Measurements from ENCODE around the gene CD164L2. TPM values are rescaled to one million over a fixed set of nuclear protein-coding genes. Genes with fewer than 3 reads are reported as not detected.

CD164L2 gene
- total RNA-seq, 1 donor from 2014 or later, result not detected

GRCh38 chr1:27345272-27345671 lies 37.9 kb downstream of the CD164L2 start:
- H3K4me1 Mint-ChIP-seq (ENCODE audit: unreplicated experiment), result peaks cover 27% of the 10 kb centered on the region
- no peak overlapping the region for H3K4me3 Mint-ChIP-seq (ENCODE audit: unreplicated experiment)
- no peaks in the 10 kb centered on the region for H3K36me3 Mint-ChIP-seq (ENCODE audit: unreplicated experiment)
- H3K9me3 Mint-ChIP-seq (ENCODE audit: unreplicated experiment), result no peaks in the 10 kb centered on the region
- no peaks in the 10 kb centered on the region for H3K27me3 Mint-ChIP-seq (ENCODE audit: unreplicated experiment)
- TF ChIP-seq, protein P1, sequence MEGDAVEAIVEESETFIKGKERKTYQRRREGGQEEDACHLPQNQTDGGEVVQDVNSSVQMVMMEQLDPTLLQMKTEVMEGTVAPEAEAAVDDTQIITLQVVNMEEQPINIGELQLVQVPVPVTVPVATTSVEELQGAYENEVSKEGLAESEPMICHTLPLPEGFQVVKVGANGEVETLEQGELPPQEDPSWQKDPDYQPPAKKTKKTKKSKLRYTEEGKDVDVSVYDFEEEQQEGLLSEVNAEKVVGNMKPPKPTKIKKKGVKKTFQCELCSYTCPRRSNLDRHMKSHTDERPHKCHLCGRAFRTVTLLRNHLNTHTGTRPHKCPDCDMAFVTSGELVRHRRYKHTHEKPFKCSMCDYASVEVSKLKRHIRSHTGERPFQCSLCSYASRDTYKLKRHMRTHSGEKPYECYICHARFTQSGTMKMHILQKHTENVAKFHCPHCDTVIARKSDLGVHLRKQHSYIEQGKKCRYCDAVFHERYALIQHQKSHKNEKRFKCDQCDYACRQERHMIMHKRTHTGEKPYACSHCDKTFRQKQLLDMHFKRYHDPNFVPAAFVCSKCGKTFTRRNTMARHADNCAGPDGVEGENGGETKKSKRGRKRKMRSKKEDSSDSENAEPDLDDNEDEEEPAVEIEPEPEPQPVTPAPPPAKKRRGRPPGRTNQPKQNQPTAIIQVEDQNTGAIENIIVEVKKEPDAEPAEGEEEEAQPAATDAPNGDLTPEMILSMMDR (IDR thresholded peaks at IDR 0.05), result no peak
- DNase-seq (ENCODE audit: extremely low spot score, unreplicated experiment), result no peak
- H3K27ac Mint-ChIP-seq (ENCODE audit: unreplicated experiment), result no peak overlapping the region

DNA sequence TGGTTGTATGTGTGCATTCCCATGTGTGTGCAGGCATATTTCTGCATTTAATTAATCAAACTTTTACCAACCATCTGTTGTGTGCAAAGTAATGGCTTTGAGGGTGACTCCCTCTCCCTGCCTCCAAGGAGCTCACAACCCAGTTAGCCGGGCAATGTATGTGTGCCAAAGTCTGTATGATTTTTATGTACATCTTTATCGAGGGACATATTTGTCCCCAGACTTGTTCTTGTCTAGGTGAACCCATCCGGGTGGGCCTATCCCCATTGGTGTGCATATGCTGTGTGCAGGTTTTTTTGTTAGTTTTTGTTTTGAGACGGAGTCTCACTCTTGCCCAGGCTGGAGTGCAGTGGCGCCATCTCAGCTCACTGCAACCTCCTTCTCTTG lies 39.5 kb downstream of the CD164L2 start:
- H3K9me3 Mint-ChIP-seq (ENCODE audit: unreplicated experiment), result no peaks in the 10 kb centered on the region
- TF ChIP-seq, protein P1 (IDR thresholded peaks at IDR 0.05), result no peak
- no peak for DNase-seq (ENCODE audit: extremely low spot score, unreplicated experiment)
- no peaks in the 10 kb centered on the region for H3K27me3 Mint-ChIP-seq (ENCODE audit: unreplicated experiment)
- H3K36me3 Mint-ChIP-seq (ENCODE audit: unreplicated experiment), result no peaks in the 10 kb centered on the region
- H3K4me1 Mint-ChIP-seq (ENCODE audit: unreplicated experiment), result peaks cover 37% of the 10 kb centered on the region
- no peak overlapping the region for H3K27ac Mint-ChIP-seq (ENCODE audit: unreplicated experiment)
- H3K4me3 Mint-ChIP-seq (ENCODE audit: unreplicated experiment), result no peak overlapping the region

GRCh38 chr1:27342778-27343638 lies 40.1 kb downstream of the CD164L2 start:
- Mint-ChIP-seq H3K27me3 (ENCODE audit: unreplicated experiment) (no peaks in the 10 kb centered on the region), H3K4me1 (ENCODE audit: unreplicated experiment) (peaks cover 37% of the 10 kb centered on the region), H3K27ac (ENCODE audit: unreplicated experiment) (no peak overlapping the region), H3K9me3 (ENCODE audit: unreplicated experiment) (no peaks in the 10 kb centered on the region), H3K4me3 (ENCODE audit: unreplicated experiment) (no peak overlapping the region), H3K36me3 (ENCODE audit: unreplicated experiment) (peaks cover 2% of the 10 kb centered on the region)
- TF ChIP-seq, protein P1 (IDR thresholded peaks at IDR 0.05), result no peak
- DNase-seq (ENCODE audit: extremely low spot score, unreplicated experiment), result no peak

DNA sequence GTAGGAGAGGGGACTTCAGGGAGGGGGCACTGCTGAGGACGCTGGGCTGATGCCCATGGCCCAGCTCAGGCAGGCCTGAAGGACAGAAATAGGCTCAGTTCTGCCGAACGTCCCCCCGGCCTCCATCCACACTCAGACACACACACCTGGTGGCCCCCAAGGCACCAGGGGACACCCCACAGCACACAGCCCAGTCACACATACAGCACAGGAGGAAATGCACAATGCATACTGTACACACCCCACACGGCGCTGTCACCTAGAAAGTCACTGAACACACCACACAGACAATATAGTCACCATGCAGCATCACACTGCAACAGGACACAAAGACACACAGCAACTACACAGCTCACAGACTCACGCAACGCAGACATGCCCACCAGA lies 40.7 kb downstream of the CD164L2 start:
- Mint-ChIP-seq H3K9me3 (ENCODE audit: unreplicated experiment) (no peaks in the 10 kb centered on the region), H3K36me3 (ENCODE audit: unreplicated experiment) (peaks cover 2% of the 10 kb centered on the region), H3K27ac (ENCODE audit: unreplicated experiment) (no peak overlapping the region), H3K27me3 (ENCODE audit: unreplicated experiment) (no peaks in the 10 kb centered on the region), H3K4me3 (ENCODE audit: unreplicated experiment) (no peak overlapping the region), H3K4me1 (ENCODE audit: unreplicated experiment) (peaks cover 35% of the 10 kb centered on the region)
- TF ChIP-seq, protein P1 (IDR thresholded peaks at IDR 0.05), result no peak
- no peak for DNase-seq (ENCODE audit: extremely low spot score, unreplicated experiment)

GRCh38 chr1:27341525-27342252 lies 41.4 kb downstream of the CD164L2 start, which contains the start of gene SYTL1:
TSS of gene SYTL1 (plus strand) at chr1:27342022. CDS start at chr1:27345335, 3,313 bp downstream.
- peaks cover 6% of the 10 kb centered on the region for H3K36me3 Mint-ChIP-seq (ENCODE audit: unreplicated experiment)
- H3K9me3 Mint-ChIP-seq (ENCODE audit: unreplicated experiment), result no peaks in the 10 kb centered on the region
- H3K27me3 Mint-ChIP-seq (ENCODE audit: unreplicated experiment), result no peaks in the 10 kb centered on the region
- DNase-seq (ENCODE audit: extremely low spot score, unreplicated experiment), result no peak
- H3K4me3 Mint-ChIP-seq (ENCODE audit: unreplicated experiment), result no peak within 1 kb of the TSS
- peak within 1 kb of the TSS; percentile 41 for H3K27ac Mint-ChIP-seq (ENCODE audit: unreplicated experiment)
- TF ChIP-seq, protein P1 (IDR thresholded peaks at IDR 0.05), result no peak
- peaks cover 31% of the 10 kb centered on the region for H3K4me1 Mint-ChIP-seq (ENCODE audit: unreplicated experiment)
